Activated naive CD8-positive, alpha-beta T cell (primary cell): ENCODE data around the gene KCTD15.
A peak's percentile ranks its signal among the peaks of the same experiment; 100 is the strongest.

Experiments
- H3K27ac Mint-ChIP-seq: one replicate; pipeline ENCODE4 v1.8.0; 2021; ENCODE audit warnings: mixed read lengths
- H3K27me3 Mint-ChIP-seq: one replicate; pipeline ENCODE4 v1.8.0; 2021; ENCODE audit warnings: mixed read lengths
- H3K36me3 Mint-ChIP-seq: one replicate; pipeline ENCODE4 v1.8.0; 2021; ENCODE audit warnings: mixed read lengths
- H3K4me1 Mint-ChIP-seq: one replicate; pipeline ENCODE4 v1.8.0; 2021; ENCODE audit warnings: low read depth, mixed read lengths
- H3K4me3 Mint-ChIP-seq: one replicate; pipeline ENCODE4 v1.8.0; 2021; ENCODE audit warnings: mild to moderate bottlenecking, mixed read lengths
- H3K9me3 Mint-ChIP-seq: one replicate; pipeline ENCODE4 v1.8.0; 2021; ENCODE audit warnings: low read depth, mixed read lengths

The KCTD15 gene, protein sequence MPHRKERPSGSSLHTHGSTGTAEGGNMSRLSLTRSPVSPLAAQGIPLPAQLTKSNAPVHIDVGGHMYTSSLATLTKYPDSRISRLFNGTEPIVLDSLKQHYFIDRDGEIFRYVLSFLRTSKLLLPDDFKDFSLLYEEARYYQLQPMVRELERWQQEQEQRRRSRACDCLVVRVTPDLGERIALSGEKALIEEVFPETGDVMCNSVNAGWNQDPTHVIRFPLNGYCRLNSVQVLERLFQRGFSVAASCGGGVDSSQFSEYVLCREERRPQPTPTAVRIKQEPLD

DNA sequence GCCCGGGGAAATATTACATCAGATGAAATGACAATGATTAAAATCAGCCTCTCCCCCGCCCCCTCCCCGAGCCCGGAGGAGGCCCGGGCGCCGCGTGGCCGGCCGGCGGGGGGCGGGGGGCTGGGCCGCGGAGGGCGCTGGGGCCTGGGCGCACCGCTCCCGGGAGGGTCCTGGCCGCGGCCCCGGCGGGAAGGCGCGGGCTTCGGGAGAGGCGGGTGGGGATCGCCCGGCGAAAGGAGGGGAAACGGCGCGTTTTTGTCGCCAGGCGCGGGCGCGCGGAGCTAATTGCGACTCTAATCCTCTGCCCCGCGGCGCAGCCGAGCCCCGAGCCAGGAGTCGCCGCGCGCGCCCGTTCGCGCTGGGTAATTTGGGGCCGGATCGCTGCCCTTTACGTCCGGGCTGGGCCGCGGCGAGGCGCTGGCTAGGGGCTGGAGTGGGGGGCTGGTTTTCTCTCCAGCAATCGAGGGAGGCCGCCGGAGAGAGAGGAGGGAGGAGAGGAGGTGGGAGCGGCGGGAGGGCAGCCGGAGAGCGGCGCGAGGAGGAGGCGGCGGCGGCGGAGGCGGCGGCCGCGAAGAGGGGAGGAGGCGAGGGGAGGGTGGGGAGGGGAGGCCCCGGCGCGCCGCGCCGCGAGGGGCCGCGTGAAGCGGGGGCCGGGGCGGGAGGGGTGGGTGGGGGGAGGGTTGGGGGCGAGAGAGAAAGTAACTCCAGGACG, at the start of gene KCTD15:
TSS of gene KCTD15 (plus strand) at position 707 of the 712 bp plus-strand sequence. CDS start 3,585 bp downstream, outside the sequence.
- no peak within 1 kb of the TSS for H3K27ac Mint-ChIP-seq
- peaks cover 20% of the 10 kb centered on the region for H3K27me3 Mint-ChIP-seq

DNA sequence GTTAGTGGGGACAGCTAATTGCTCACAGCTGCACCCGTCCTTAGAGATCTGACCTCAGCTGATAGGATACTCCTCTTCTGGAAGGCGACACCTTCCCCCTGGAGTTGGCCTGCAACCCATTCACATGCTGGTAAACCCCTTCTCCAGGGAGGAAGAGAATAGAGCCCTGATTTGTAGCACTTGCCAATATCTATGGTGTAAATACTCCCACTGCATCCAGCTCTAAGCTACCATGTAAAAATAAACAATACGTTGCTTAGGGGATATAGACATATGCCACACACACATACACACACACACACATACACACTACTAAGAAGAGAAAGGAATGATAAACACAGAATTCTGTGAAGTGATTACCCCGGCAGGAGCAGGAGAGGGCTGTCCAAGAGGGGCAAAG, 49.4 kb upstream of the KCTD15 start:
- no peak overlapping the region for H3K27ac Mint-ChIP-seq
- no peaks in the 10 kb centered on the region for H3K9me3 Mint-ChIP-seq
- H3K27me3 Mint-ChIP-seq: peaks cover 4% of the 10 kb centered on the region
- no peaks in the 10 kb centered on the region for H3K4me1 Mint-ChIP-seq
- no peaks in the 10 kb centered on the region for H3K36me3 Mint-ChIP-seq
- no peak overlapping the region for H3K4me3 Mint-ChIP-seq

More for the DNA sequence above, at the start of gene KCTD15:
- Mint-ChIP-seq H3K9me3 (no peaks in the 10 kb centered on the region), H3K4me3 (peak within 1 kb of the TSS; percentile 83), H3K4me1 (peaks cover 2% of the 10 kb centered on the region), H3K36me3 (no peaks in the 10 kb centered on the region)

GRCh38 chr19:33748231-33748630, 48.4 kb upstream of the KCTD15 start:
- H3K27me3 Mint-ChIP-seq: peaks cover 4% of the 10 kb centered on the region
- no peaks in the 10 kb centered on the region for H3K9me3 Mint-ChIP-seq
- no peaks in the 10 kb centered on the region for H3K36me3 Mint-ChIP-seq
- H3K27ac Mint-ChIP-seq: no peak overlapping the region
- no peaks in the 10 kb centered on the region for H3K4me1 Mint-ChIP-seq
- no peak overlapping the region for H3K4me3 Mint-ChIP-seq

DNA sequence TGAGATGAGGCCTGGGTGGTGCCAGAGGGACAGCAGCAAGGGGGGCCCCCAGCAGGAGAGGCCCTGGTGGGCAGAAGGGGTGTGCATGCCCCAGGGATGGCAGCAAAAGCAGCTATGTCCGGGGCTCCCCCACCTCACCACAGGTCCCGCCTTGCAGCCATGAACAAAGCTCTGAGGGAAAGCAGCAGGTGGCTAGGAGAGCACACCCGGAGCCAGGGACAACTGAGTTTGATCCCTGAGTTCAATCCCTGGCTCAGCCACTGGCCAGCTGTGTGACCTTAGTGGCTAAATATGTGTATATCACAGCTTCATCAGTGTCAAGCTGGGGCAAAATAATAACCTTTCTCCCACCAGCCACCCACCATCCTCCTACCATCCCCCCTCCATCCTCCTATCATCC, 47.7 kb upstream of the KCTD15 start:
- Mint-ChIP-seq H3K36me3 (no peaks in the 10 kb centered on the region), H3K4me3 (no peak overlapping the region), H3K27ac (no peak overlapping the region), H3K27me3 (peaks cover 4% of the 10 kb centered on the region), H3K4me1 (no peaks in the 10 kb centered on the region), H3K9me3 (no peaks in the 10 kb centered on the region)

DNA sequence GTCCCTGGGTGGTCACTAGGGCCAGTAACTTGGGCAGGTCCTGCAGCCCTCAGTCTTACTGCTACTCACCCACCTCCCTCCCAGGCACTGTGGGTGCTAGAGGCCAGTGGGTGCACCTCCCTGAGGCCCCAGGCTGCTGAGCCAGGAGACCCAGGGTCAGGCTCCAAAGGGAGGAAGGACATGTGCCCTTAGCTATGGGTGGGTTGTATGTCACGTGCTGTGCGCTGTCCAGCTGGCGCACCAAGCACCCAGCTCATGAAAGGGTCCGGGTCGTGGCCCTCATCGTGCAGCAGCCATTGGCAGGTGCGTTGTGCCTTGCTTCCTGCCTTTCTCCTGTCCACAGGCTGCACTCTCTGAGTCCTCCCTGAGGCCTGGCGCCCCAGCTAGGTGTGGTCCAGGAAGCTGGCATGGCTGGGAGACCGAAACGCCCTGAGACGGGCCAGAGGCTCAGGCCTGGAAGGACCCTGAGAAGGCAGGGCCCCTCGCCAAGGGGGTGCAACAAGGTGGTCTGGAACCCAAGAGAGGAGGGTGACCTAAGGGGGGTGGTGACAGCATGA, 47.0 kb upstream of the KCTD15 start:
- Mint-ChIP-seq H3K27ac (no peak overlapping the region), H3K9me3 (no peaks in the 10 kb centered on the region), H3K4me3 (no peak overlapping the region)

DNA sequence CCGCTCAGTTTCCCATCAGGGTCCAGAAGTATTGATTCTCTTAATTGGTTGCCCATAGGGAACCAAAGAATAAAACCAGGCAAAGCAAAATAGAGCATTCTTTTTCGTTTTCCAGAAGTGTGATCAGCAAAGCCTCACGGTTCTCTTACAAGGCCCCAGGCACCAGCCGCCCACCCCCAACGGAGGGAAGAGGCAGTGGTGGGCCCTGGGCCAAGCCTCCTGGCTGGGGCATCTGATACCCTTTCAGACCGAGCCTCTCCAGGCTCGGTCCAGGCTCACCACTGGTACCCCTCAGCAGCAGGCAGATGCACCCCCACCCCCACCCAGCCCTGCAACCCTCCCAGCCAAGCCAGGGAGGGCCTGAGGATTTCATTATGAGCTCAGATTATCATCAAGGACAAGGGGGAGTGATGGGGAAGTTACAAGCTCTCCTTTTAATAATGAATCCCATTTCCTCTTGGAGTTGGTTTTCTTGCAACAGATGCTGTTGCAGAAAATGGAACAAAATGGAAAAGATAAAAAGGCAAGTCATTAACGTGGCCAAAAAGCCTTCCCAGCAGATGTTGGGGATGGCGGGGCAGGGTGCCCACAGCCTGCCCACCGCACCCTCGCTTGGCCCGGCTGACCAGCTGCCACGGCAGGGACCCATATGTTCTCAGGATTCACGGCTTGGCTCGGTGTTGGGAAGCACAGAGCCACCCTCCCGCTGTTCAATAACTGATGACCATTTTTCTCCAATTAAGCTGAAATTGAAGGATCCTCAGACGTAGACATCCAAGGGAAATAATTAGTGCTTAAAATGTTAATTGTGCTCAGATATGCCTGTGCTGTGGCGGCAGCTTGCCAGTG, 45.9 kb upstream of the KCTD15 start:
- Mint-ChIP-seq H3K4me1 (no peaks in the 10 kb centered on the region), H3K36me3 (no peaks in the 10 kb centered on the region), H3K27ac (no peak overlapping the region), H3K4me3 (no peak overlapping the region), H3K9me3 (no peaks in the 10 kb centered on the region), H3K27me3 (peaks cover 6% of the 10 kb centered on the region)

More for the DNA sequence above, 47.0 kb upstream of the KCTD15 start:
- H3K36me3 Mint-ChIP-seq: no peaks in the 10 kb centered on the region
- H3K27me3 Mint-ChIP-seq: peaks cover 4% of the 10 kb centered on the region
- H3K4me1 Mint-ChIP-seq: no peaks in the 10 kb centered on the region

DNA sequence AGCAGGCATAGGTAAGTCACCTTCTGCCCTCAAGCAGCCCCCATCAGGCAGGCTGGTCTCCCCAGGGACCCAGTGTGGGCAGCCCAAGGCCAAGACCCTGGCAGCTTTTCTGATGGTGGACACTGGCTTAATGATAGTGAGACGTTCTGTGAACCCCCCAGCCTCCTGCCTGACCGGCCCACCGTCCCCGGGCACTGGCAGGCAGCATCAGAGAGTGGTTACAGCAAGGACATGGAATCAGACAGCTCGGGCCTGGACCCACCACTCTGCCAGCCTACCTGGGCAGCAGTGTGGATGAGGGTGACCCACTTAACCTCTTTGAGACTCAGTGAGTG, 45.3 kb upstream of the KCTD15 start:
- no peaks in the 10 kb centered on the region for H3K4me1 Mint-ChIP-seq
- H3K9me3 Mint-ChIP-seq: no peaks in the 10 kb centered on the region

GRCh38 chr19:33752018-33752800, 44.5 kb upstream of the KCTD15 start:
- Mint-ChIP-seq H3K36me3 (no peaks in the 10 kb centered on the region), H3K4me1 (no peaks in the 10 kb centered on the region), H3K27me3 (peaks cover 5% of the 10 kb centered on the region), H3K4me3 (no peak overlapping the region), H3K27ac (no peak overlapping the region), H3K9me3 (no peaks in the 10 kb centered on the region)

More for the DNA sequence above, 45.3 kb upstream of the KCTD15 start:
- Mint-ChIP-seq H3K4me3 (no peak overlapping the region), H3K36me3 (no peaks in the 10 kb centered on the region), H3K27ac (no peak overlapping the region), H3K27me3 (peaks cover 6% of the 10 kb centered on the region)

- H3K4me3 Mint-ChIP-seq: no peak overlapping the region
- no peak overlapping the region for H3K27ac Mint-ChIP-seq
- peaks cover 3% of the 10 kb centered on the region for H3K27me3 Mint-ChIP-seq
- H3K36me3 Mint-ChIP-seq: no peaks in the 10 kb centered on the region
- H3K9me3 Mint-ChIP-seq: no peaks in the 10 kb centered on the region
- H3K4me1 Mint-ChIP-seq: no peaks in the 10 kb centered on the region
Observed at GRCh38 chr19:33752945-33753344, 43.7 kb upstream of the KCTD15 start.

- no peak overlapping the region for H3K4me3 Mint-ChIP-seq
- H3K27me3 Mint-ChIP-seq: peaks cover 2% of the 10 kb centered on the region
- no peaks in the 10 kb centered on the region for H3K9me3 Mint-ChIP-seq
- no peaks in the 10 kb centered on the region for H3K4me1 Mint-ChIP-seq
- H3K27ac Mint-ChIP-seq: no peak overlapping the region
- no peaks in the 10 kb centered on the region for H3K36me3 Mint-ChIP-seq
Observed at GRCh38 chr19:33754361-33754760, 42.3 kb upstream of the KCTD15 start.

DNA sequence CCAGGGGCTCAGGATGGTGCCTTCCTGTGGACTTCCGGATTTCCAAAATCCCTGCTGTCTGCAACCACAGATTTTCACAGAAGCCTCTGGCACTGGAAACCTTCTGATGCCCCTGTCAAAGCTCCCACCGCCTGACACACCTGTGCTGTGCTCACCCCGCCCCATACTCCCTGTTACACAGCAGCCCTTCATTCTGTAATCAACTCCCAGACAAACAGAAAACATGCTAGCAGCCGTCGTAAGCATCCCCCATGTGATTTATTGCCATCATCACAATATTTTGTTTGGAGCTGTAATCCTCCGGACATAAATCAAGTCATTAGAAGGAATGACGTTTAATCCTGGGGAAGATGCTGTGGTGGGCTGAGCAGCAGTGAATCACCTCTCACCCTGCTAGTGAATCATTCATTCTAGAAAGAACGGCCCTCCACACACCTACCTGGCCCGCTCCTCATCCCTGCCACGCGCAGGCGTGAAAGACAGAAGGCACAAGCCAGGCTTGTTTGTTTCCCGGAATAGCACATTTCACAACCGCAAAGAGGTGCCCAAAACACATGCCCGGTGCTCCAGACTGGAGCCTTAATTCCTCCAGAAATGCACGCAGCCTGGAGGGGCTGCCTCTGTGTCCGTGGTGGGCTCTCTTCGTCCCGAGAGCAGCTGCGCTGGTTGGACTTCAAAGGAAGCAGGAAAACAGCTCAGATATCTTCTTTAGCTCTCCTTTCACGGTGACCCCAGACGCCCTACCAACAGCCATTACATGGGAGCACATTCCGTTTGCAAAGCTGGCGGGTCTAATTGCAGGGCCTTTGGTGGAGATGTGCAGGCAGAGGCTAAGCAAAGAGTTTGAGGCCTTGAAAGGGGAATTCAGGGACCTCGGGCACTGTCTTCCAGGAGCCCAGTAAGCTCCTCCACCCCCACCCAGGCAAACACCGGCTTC, 41.3 kb upstream of the KCTD15 start:
- Mint-ChIP-seq H3K27ac (no peak overlapping the region), H3K36me3 (no peaks in the 10 kb centered on the region), H3K27me3 (peaks cover 2% of the 10 kb centered on the region), H3K4me1 (no peaks in the 10 kb centered on the region), H3K9me3 (no peaks in the 10 kb centered on the region), H3K4me3 (no peak overlapping the region)

- H3K4me3 Mint-ChIP-seq: no peak overlapping the region
- no peak overlapping the region for H3K27ac Mint-ChIP-seq
- no peaks in the 10 kb centered on the region for H3K36me3 Mint-ChIP-seq
- peaks cover 2% of the 10 kb centered on the region for H3K27me3 Mint-ChIP-seq
- H3K4me1 Mint-ChIP-seq: no peaks in the 10 kb centered on the region
- no peaks in the 10 kb centered on the region for H3K9me3 Mint-ChIP-seq
Observed at GRCh38 chr19:33756177-33756576, 40.5 kb upstream of the KCTD15 start.

DNA sequence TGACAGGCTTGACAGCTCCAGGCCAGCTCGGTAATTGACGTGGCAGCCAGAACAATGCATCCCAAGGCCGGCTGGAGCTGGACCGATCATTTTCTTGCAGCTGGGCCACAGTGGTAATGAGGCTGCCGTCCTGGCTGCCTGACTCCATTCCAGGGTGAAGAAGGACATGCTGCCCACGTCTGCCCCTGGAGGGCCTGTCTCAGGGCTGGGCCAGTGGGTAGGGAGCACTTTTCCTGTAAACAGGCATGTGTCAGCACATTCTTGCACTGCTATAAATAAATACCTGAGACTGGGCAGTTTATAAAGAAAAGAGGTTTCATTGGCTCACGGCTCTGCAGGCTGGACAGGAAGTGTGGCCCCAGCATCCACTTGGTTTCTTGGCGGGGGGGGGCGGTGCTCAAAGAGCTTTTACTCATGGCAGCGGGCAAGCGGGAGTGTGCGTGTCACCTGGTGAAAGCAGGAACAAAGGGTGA, 38.1 kb upstream of the KCTD15 start:
- no peaks in the 10 kb centered on the region for H3K4me1 Mint-ChIP-seq
- H3K36me3 Mint-ChIP-seq: no peaks in the 10 kb centered on the region
- H3K27me3 Mint-ChIP-seq: peaks cover 2% of the 10 kb centered on the region
- no peaks in the 10 kb centered on the region for H3K9me3 Mint-ChIP-seq
- H3K27ac Mint-ChIP-seq: no peak overlapping the region
- H3K4me3 Mint-ChIP-seq: no peak overlapping the region
